Vagina (tissue), 2 donors: ENCODE measurements around the gene CCDC183. TPM values are rescaled to one million over a fixed set of nuclear protein-coding genes. Genes with fewer than 3 reads are reported as not detected.
"Not testable (repeated sequence)": the region's sequence is repeated elsewhere in the genome, so short reads cannot be mapped to it uniquely, and the experiment has no call there.

Experiments
- DNase-seq, 2 donors: peaks; one replicate each; pipeline ENCODE4 v3.0.0-alpha.2; 2017; ENCODE audit errors: extremely low spot score in 2 of 2
- H3K27ac ChIP-seq: fragments of 200-600 bp; sonication (generic); one replicate; pipeline ENCODE4 v1.5.1; 2019
- H3K27me3 ChIP-seq: fragments of 200-600 bp; sonication (generic); one replicate; pipeline ENCODE4 v1.5.1; 2019
- H3K36me3 ChIP-seq, 2 donors: fragments of 200-600 bp; sonication (generic); one replicate each; pipeline ENCODE4 v1.5.1; 2017 to 2019
- H3K4me1 ChIP-seq: fragments of 200-600 bp; sonication (generic); one replicate; pipeline ENCODE4 v1.5.1; 2019
- H3K4me3 ChIP-seq, 2 donors: fragments of 200-600 bp; sonication (generic); 1 replicate in 1 of 2; 2 replicates in 1 of 2; pipeline ENCODE4 v1.5.1; 2016 to 2019
- H3K9me3 ChIP-seq: fragments of 200-600 bp; sonication (generic); one replicate; pipeline ENCODE4 v1.5.1; 2019
- CTCF ChIP-seq, 3 experiments: fragments of 450-650 bp in 2 of 3; fragments of 200-600 bp in 1 of 3; sonication (generic) in 1 of 3; IDR thresholded peaks; one replicate each; pipeline ENCODE4 v1.5.1; 2017 to 2019; ENCODE audit warnings: antibody characterized with exemption in 3 of 3, mild to moderate bottlenecking in 2 of 3, moderate library complexity in 2 of 3
- POLR2A ChIP-seq, 2 donors: fragments of 450-650 bp; IDR thresholded peaks; one replicate each; pipeline ENCODE4 v1.6.1; 2017; ENCODE audit warnings: antibody characterized with exemption in 2 of 2, mild to moderate bottlenecking in 2 of 2, moderate library complexity in 2 of 2
- POLR2AphosphoS5 ChIP-seq, 2 donors: sonication (generic); formaldehyde crosslinking; IDR thresholded peaks; one replicate each; pipeline ENCODE4 v1.9.0; 2017; ENCODE audit warnings: antibody characterized with exemption in 2 of 2, mild to moderate bottlenecking in 2 of 2, low read depth in 1 of 2; ENCODE audit not compliant: insufficient read depth in 1 of 2
- intact Hi-C: fragments of 100-400 bp; cut with DNase I; formaldehyde crosslinking; loops from one replicate; pipeline ENCODE4 v1.15.1; 2023
- total RNA-seq: library from RNA; depleted of rRNA; stranded (reverse); fragments of >200 nt; gene quantifications from one replicate; pipeline ENCODE4 v1.2.3, GENCODE V29; 2016

CCDC183 gene
- total RNA-seq, 1 donor from 2014 or later = not detected

GRCh38 chr9:136838314-136839228 lies 42.4 kb downstream of the CCDC183 start:
- TF ChIP-seq POLR2A (IDR thresholded peaks at IDR 0.05) = no peak
- TF ChIP-seq CTCF (IDR thresholded peaks at IDR 0.05) = no peak
- TF ChIP-seq POLR2AphosphoS5 (IDR thresholded peaks at IDR 0.05; ENCODE audit: insufficient read depth in 1 of 2, low read depth in 1 of 2) = no peak
- Histone ChIP-seq H3K4me3 (no peak overlapping the region), H3K27me3 (peaks cover 7% of the 10 kb centered on the region), H3K36me3 (peaks cover 0 to 16% of the 10 kb centered on the region in 2 donors), H3K4me1 (peaks cover 26% of the 10 kb centered on the region), H3K9me3 (no peaks in the 10 kb centered on the region), H3K27ac (no peak overlapping the region)
- DNase-seq = no peak
- intact Hi-C loops = no loop called here

GRCh38 chr9:136839229-136840139 lies 43.3 kb downstream of the CCDC183 start:
- peaks cover 8% of the 10 kb centered on the region for H3K27me3 ChIP-seq
- DNase-seq = no peak
- no peak overlapping the region for H3K27ac ChIP-seq
- no peaks in the 10 kb centered on the region for H3K9me3 ChIP-seq
- peaks cover 0 to 16% of the 10 kb centered on the region in 2 donors for H3K36me3 ChIP-seq
- H3K4me3 ChIP-seq = no peak overlapping the region
- intact Hi-C loops = no loop called here
- no peak for TF ChIP-seq POLR2AphosphoS5 (IDR thresholded peaks at IDR 0.05; ENCODE audit: insufficient read depth in 1 of 2, low read depth in 1 of 2)
- no peak for TF ChIP-seq CTCF (IDR thresholded peaks at IDR 0.05)
- no peak for TF ChIP-seq POLR2A (IDR thresholded peaks at IDR 0.05)
- H3K4me1 ChIP-seq = peaks cover 34% of the 10 kb centered on the region

GRCh38 chr9:136840140-136840876 lies 44.2 kb downstream of the CCDC183 start:
- Histone ChIP-seq H3K36me3 (peaks cover 0 to 16% of the 10 kb centered on the region in 2 donors), H3K27me3 (peaks cover 10% of the 10 kb centered on the region), H3K4me1 (peaks cover 38% of the 10 kb centered on the region), H3K9me3 (no peaks in the 10 kb centered on the region), H3K27ac (no peak overlapping the region), H3K4me3 (no peak overlapping the region)
- intact Hi-C loops = no loop called here
- TF ChIP-seq POLR2AphosphoS5 (IDR thresholded peaks at IDR 0.05; ENCODE audit: insufficient read depth in 1 of 2, low read depth in 1 of 2) (no peak), CTCF (IDR thresholded peaks at IDR 0.05) (no peak), POLR2A (IDR thresholded peaks at IDR 0.05) (no peak)
- no peak for DNase-seq

- peaks cover 0 to 16% of the 10 kb centered on the region in 2 donors for H3K36me3 ChIP-seq
- peaks cover 17% of the 10 kb centered on the region for H3K27me3 ChIP-seq
- TF ChIP-seq POLR2AphosphoS5 (IDR thresholded peaks at IDR 0.05; ENCODE audit: insufficient read depth in 1 of 2, low read depth in 1 of 2) (no peak), POLR2A (IDR thresholded peaks at IDR 0.05) (no peak), CTCF (IDR thresholded peaks at IDR 0.05) (no peak)
- no peak for DNase-seq
- H3K27ac ChIP-seq = no peak overlapping the region
- intact Hi-C loops = no loop called here
- H3K9me3 ChIP-seq = no peaks in the 10 kb centered on the region
- H3K4me3 ChIP-seq = no peak overlapping the region
- H3K4me1 ChIP-seq = peaks cover 44% of the 10 kb centered on the region
Measured at GRCh38 chr9:136840877-136841645, 44.9 kb downstream of the CCDC183 start.

DNA sequence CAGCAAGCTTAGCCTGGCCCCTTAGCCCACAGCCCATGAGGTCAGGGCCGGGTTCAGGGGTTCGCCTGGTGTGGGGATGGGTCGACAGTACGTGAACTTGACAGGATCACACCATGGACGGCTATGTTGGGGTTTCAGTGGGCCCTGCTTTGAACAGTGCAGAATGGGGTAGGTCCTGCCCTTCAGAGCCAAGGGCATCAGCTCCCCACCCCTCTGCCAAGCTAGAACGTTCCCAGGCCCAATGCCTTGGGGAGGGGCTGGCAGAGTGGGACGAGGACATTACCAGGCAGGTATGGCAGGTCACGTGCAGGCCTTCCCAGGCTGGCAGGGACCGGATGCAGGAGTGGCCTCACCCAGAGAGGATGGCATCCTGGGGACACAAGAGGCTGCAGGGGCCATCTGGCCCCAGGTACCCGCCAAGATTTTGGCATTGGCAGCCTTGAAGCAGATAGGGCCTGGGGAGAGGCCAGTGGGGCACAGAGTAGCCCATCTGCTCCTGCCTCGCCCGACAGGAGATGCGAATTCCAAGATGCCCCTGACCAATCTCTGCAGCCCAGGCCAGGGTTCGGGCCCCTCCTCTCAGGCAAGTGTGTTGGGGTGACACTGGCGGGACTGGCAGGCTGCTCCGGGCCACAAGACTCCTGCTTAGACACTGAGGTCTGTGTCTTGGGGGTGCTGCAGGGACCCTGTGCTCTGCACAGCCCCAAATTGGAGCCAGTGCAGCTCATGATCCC lies 45.7 kb downstream of the CCDC183 start:
- intact Hi-C loops = not testable (repeated sequence)
- peak overlapping the region; percentile 40 to 56 for H3K4me3 ChIP-seq

More for the DNA sequence above, 45.7 kb downstream of the CCDC183 start:
- peaks cover 49% of the 10 kb centered on the region for H3K4me1 ChIP-seq
- not testable (repeated sequence) for H3K9me3 ChIP-seq, H3K27ac ChIP-seq, DNase-seq
- peaks cover 21% of the 10 kb centered on the region for H3K27me3 ChIP-seq
- H3K36me3 ChIP-seq = peaks cover 0 to 16% of the 10 kb centered on the region in 2 donors
